ENCODE measurements around the gene LCLAT1.
"Not testable (repeated sequence)": the region's sequence is repeated elsewhere in the genome, so short reads cannot be mapped to it uniquely, and the experiment has no call there.

The LCLAT1 gene

DNA sequence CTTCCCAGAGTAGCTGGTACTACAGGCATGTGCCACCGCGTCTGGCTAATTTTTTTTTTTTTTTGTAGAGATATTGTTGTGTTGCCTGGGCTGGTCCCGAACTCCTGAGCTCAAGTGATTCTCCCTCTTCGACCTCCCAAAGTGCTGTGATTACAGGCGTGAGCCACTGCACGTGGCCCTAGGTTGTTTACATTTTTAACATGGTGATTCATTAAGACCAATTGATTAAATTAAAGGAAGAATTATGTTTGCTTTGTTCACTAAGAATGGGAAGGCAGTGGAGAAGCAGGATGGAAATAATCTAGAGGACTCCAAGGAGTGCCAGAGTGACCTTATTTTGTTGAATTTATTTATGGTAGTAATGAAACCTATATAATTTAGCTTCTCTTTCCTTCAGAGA, 7.5 kb downstream of the LCLAT1 start:
- no peak for DNase-seq (ENCODE audit: low spot score)

DNA sequence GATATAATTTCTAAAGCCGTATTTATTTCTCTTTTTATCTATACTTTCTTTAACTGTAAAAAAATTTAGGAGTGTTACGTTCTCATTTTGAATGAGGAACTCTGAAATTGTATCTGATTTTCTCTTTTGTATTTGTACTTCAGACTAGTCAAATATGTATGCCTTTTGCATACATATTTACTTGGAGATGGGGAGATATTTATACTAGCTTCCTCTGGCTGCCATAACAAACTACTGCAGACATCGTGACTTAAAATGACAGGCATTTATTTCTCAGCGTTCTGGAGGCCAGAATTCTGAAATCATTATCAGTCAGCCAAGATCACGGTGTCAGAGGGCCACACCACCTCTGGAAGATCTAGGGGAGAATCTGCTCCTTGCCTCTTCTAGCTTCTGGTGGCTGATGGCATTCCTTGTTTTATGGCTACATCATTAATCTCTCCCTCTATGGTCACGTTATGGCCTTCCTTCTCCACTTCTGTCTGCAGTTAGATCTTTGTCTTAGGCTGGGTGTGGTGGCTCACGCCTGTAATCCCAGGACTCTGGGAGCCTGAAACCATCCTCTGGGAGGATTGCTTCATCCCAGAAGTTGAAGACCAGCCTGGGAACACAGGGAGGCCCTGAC, 8.2 kb downstream of the LCLAT1 start:
- DNase-seq (ENCODE audit: low spot score), result no peak

DNA sequence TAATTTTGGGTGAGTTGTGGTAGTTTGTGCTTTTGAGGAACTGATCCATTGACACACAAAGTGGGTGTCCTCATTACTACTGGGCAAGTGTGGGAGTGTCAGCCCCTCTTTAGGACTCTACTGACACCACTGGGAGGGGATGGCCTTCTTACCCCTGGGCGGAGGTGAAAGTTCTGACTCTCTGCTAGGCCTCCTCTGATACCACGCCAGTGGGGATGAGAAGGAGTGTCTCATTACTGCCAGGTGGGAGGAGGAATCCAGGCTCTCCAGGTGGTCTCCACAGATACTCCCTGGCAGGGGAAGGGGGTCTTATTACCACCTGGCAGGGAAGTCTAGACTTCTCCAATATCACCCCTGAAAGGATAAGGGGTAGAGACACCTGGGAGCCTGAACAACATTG, 9.1 kb downstream of the LCLAT1 start:
- no peak for DNase-seq (ENCODE audit: low spot score)

DNA sequence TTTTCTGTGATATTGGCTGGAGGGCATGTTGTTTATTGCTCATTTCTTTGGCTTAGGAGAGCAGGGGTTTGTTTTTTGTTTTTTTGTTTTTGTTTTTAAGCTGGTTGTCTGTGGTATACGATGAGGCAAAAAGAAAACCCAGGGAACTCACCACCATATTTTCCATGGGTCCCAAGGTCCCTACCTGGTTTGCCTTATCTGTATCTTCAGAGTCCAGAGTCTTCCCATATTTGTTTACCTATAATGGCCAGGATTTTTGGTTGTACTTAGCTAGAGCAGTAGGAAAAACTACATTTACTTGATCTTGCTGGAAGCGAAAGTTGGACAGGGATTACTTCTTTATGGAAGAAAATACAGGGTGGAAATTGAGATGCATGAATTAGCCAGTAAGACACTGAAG, 9.5 kb downstream of the LCLAT1 start:
- no peak for DNase-seq (ENCODE audit: low spot score)

DNA sequence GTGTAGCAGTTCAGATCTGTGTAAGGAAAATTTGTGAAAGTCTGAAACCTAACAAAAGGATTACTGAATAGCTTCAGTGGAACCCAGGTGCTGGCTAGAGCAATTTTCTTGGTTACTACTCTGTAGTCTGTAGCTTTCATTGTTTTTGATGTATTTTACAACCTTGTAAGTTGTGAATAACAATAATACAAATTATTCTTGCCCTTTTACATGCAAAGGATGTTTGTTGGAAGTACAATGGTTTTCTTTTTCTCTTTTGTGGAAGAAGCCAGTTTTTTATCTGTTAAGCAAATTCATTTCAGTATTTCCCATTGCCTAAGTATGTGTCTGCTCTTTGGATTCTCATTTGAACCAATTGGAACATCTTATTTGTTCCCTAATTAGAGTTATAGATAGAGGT, 10.2 kb downstream of the LCLAT1 start:
- no peak for DNase-seq (ENCODE audit: low spot score)

DNA sequence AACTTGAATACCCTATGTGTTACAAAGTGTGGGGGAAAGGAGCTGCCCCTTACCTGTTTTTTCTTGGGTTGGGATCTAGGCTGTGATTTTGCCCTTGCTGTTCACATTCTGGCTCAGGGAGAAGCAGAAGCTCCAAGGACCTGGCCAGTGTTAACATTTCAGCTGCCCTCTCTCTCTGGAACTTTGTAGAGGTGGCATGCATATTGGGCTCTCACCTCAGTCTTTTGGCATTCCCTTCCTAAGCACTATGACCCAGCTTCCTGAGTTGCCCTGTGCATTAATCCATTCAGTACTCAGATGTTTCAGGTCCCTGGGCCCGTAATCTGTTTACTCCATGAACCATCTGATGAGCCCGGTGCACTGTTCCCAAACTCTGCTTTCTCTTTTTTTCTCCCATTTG, 12.1 kb downstream of the LCLAT1 start:
- no peak for DNase-seq (ENCODE audit: low spot score)

DNA sequence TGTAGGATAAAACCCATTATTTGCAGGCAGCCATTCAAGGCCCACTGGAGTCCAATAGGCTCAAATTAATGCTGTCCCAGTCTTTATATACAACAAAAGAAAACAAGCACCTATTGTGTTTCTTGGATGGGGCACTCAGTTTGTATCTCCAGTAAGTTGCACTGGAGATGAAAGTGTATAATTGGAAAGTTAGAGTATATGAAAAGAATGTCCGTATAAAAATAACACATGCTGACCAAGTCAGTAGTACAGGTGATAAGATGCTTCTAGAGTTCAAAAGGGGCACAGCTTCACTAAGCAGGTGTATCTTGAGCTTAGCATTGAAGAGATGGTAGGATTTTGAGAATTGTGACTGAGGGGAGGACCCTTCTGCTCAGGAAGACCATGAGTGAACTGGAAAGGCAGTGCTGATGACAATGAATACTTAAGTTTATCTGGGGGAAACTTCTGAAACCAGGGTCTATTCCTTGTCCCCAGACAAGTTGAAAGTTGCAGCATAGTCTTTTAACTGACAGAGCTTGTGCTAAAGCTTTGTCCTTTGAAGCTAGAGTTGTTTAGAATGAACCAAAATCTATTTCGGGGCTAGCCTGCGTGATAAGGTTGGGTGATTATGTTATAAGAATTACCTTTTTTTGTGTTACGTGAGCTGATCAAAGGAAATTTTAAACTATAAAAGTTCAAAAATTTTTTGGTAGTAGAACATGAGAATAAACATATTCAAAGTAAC, 15.2 kb downstream of the LCLAT1 start:
- DNase-seq (ENCODE audit: low spot score), result no peak

DNA sequence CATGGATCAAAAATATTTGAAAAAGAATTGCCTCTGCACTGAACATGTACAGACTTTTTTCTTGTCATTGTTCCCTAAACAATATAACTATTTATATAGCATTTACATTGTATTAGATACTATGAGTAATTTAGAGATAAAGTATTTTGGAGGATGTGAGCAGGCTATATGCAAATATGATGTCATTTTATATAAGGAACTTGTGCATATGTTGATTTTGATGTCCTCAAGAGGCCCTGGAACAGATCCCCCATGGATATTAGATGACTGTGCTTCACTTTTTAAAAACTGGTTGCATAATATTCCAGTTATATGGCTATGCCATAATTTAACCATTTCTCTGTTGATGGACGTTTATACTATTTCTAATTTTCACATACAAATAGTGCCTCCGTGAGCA, 16.5 kb downstream of the LCLAT1 start:
- DNase-seq (ENCODE audit: low spot score), result no peak

DNA sequence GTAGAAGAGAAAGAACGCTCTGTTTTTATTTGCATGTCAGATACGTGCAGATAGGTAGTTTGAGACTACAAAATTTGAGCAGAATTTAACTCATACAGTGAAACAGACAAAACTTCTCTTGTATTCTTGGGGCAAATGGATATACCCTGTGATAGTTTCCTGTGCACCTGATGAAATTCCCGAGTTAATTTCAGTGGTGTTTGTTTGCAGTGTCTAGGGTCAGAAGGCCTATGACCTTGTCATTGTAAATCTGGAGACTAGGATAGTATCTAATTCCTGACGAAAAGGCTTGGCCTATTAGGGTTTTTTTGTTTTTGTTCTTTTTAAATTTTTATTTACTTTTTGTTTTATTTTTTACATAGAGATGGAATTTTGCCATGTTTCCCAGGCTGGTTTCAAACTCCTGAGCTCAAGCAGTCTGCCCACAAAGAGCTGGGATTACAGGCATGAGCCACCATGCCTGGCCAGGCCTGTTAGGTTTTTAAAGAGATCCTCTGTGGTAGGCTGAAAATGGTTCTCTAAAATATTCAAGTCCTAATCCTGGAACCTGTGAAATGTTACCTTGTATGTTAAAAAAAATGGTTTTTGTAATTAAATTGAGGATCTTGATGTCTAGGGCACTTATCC, 17.6 kb downstream of the LCLAT1 start:
- DNase-seq (ENCODE audit: low spot score), result no peak

DNA sequence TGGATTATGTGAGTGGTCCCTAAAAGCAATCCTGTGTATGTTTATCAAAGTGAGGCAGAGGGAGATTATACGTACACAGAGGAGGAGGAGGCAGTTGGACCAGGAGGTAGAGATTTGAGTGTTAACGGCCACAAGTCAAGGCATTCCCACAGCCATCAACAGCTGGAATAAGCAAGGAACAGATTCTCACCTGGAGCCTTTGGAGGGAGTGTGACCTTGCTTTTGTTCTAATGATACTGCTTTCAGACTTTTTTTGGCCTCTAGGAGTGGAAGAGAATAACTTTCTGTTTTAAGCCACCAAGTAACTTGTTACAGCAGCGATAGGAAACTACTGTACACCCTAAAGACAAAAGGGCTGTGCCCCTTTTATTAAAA, 18.1 kb downstream of the LCLAT1 start:
- DNase-seq (ENCODE audit: low spot score), result no peak

DNA sequence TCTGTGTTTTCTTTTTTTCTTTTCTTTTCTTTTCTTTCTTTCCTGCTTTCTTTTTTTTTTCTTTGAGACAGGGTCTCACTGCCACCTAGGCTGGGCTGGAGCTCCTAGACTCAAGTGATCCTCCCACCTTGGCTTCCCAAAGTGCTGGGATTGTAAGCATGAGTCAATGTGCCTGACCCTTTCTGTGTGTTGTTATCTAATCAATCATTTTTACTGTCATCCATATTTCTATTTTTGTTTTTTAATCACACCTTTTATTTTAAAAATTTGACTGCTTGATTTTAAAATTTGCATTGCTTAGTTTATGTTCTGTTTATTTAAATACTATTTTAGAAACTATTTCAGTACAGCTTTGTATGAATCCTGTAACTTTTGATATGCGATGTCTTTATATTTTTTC, 19.2 kb downstream of the LCLAT1 start:
- DNase-seq (ENCODE audit: low spot score), result no peak

DNA sequence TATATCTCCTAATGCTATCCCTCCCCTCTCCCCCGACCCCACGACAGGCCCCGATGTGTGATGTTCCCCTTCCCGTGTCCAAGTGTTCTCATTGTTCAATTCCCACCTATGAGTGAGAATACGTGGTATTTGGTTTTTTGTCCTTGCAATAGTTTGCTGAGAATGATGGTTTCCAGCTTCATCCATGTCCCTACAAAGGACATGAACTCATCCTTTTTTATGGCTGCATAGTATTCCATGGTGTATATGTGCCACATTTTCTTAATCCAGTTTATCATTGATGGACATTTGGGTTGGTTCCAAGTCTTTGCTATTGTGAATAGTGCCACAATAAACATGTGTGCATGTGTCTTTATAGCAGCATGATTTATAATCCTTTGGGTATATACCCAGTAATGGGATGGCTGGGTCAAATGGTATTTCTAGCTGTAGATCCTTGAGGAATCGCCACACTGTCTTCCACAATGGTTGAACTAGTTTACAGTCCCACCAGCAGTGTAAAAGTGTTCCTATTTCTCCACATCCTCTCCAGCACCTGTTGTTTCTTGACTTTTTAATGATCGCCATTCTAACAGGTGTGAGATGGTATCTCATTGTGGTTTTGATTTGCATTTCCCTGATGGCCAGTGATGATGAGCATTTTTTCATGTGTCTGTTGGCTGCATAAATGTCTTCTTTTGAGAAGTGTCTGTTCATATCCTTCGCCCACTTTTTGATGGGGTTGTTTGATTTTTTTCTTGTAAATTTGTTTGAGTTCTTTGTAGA, 20.2 kb downstream of the LCLAT1 start:
- DNase-seq (ENCODE audit: low spot score), result not testable (repeated sequence)

DNA sequence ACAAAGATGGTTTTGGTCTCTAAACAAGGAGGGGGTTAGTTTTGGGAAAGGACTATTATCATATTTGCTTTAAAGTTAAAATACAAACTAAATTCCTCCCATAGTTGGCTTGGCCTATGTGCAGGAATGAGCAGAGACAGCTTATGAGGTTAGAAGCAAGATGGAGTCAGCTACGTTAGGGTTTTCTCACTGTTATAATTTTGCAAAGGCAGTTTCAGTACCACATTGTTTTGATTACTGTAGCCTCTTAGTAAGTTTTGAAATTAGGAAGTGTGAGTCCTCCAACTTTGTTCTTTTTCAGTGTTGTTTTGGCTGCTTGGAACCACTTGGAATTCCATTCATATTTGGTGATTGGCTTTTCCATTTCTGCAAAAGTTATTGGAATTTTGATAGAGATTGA, 23.4 kb downstream of the LCLAT1 start:
- DNase-seq (ENCODE audit: low spot score), result no peak

DNA sequence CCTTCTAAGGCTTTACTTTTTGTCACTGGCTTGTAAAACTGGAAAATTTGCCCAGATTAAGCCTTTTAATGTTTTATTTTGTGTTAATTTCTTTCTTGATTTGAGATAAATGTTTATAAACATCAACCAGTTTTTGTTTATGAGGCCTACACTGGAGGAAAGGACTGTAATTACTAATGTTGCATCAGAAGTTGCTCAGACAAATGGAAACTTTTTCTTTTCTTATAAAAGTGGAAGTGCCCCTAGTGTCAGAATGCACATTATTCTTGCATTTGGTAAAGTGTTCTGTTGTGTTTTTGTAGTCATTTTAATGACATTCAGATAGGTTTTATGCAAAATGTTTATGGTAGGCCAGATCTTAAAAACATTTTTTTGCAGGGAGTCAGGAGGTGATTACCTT, 25.3 kb downstream of the LCLAT1 start:
- no peak for DNase-seq (ENCODE audit: low spot score)

DNA sequence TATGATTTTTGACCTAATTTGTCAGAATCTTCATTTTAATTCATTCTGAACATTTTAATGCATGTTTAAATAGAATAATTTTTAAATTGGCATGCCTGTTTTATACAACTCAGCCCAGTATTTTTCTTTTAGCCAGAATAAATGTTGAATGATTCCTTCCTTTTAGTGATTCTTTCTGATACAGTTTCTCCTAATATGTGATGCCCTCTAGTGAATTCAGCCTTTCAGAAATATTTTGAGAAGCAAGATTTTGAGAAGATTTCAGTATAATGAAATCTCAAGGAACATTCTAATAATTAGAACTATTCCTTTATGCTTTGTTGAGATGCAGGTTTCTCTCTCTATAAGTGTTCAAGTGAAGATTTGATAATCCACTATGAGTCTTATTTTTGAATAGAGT, 28.5 kb downstream of the LCLAT1 start:
- no peak for DNase-seq (ENCODE audit: low spot score)

DNA sequence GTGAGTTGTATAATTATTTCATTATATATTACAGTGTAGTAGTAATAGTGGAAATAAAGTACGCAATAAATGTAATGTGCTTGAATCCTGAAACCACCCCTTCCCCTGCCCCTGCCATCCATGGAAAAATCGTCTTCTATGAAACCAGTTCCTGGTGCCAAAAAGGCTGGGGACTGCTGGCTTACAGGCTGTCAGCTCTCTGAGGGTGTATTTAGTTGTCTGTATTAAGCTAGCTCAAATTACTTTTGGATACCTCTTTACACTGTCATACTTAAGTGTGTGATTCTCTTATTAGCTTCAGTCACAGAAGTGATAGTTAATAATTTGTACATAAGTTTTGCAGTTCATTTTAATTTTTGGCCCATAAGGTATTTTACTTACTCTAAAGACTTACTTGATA, 29.6 kb downstream of the LCLAT1 start:
- no peak for DNase-seq (ENCODE audit: low spot score)

DNA sequence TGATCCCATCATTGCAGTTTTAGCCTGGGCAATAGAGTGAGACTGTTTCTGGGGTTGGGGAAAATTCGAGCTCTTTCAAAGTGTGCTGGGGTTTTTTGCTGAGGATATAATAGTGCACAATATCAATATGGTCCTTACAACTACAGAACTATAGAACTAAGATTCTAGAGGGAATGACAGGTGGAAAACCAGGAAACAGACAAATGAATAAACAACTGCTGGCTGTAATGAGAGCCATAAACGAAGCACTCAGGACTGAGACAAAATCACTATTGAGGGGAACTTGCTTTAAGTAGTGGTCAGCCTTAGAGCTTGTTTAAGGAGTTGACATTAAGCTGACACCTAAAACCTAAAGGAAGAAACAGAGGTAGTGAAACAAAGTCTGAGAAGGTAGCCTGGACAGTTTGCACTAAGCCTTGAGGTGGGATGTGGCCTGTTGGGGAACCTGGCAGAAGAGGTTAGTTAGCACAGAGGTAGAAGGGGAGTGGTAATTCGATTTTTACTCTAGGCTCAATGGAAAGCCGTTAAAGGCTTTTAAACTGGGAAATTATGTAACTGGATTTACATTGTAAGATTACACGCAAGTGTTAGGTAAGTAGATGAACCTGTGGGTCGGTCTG, 33.8 kb downstream of the LCLAT1 start:
- no peak for DNase-seq (ENCODE audit: low spot score)

DNA sequence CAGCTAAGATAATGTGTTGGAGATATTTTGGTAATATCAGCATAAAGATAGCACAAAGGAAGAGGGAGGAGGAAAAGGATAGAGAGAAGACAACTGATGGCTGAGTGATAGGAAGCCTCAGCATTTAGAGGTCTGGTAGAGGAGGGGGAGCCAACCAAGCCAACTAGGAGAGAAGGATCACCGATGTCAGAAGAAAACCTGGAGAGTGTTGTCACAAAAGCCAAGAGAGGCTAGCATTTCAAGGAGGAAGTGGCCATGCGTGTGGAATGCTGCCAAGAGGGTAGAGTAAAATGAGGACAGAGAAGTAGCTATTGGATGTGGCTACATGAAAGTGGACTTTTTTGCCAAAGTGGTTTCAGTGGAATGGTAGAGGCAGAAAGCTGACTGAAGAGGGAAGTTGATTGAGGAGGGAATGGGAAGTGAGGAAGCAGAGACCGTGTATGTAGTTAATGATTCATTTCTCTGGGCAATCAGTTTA, 34.3 kb downstream of the LCLAT1 start:
- DNase-seq (ENCODE audit: low spot score), result no peak

DNA sequence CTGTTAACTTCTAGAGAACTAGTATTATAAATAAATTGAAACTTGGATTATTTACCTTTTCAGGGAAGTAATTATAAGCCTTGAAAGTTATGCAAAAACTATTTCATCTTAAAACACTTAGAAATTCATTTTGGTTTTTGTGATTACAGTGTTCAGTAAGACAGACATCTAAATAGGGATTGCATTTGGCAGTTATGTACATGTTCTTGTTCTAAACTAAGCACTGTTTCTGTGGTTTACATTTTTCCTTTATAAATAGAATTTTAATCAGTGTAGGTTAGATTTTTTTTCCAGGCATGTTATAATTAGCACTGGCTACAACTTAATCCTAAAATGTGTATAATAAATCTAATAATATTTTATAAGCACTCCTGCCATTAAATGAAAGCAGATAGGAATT, 35.0 kb downstream of the LCLAT1 start:
- DNase-seq (ENCODE audit: low spot score), result no peak

DNA sequence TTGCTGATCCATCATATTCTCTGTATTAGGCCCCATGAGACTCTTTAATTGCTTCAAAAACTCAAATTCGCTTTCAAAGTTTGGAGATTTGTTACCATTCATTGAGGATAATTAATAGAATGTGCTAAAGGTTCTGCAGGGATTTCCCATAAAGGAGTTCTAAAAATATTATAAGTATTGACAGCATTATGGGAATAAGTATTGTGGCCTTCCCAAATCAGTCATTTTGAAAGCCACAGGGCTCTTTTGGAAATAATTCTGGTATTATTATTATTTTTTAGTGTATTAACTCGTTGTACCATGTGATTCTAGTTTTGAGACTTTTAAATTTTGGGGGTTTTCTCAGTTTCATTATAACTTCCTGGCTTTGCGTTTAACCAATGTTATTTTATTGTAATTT, 37.1 kb downstream of the LCLAT1 start:
- DNase-seq (ENCODE audit: low spot score), result no peak

DNA sequence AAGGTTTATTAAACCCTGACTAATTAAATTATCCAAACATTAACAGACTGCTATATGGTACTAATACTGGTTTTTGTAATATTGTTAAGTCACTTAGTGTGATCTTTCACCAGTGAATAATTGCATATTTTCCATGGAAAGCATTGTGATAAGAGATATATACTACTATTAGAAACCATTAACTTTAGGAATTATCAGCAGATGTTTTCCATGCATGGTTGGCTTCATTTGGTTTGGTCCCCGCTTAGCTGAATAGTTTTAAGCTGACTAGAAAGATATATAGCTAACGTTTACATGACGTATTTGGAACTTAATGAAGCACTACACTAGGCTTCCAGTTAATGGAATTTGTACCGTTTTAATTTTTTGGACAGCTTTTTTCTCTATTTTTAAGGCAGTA, 37.9 kb downstream of the LCLAT1 start:
- no peak for DNase-seq (ENCODE audit: low spot score)

DNA sequence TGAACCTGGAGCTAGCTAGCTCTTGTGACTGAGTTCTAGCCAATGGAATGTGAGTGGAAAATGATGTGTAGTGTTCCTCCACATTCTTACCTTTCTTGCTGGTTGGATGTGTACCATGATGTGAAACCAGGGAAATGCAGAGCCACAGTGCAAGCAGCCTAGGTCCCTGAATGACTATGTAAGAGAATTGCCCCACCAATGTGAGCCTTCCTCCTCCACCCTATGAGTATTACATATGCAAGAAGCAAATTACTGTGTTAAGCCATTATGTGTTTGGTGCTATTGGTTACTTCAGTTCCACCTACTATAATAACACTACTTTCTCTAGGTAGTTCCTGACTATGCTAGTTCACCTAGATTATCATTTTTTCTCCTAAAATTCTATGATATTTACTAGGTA, 39.6 kb downstream of the LCLAT1 start:
- no peak for DNase-seq (ENCODE audit: low spot score)

Data from CD4-positive, alpha-beta T cell treated with Interleukin-2 at 100 ng/mL for 4 hours (primary cell).